Activated naive CD4-positive, alpha-beta T cell treated with anti-CD3 and anti-CD28 coated beads, Interleukin-2, amount 50 U/mL, for 72 hours (primary cell): ENCODE results near the gene ERVW-1. TPM values are rescaled to one million over a fixed set of nuclear protein-coding genes. Genes with fewer than 3 reads are reported as not detected.
A peak's percentile ranks its signal among the peaks of the same experiment; 100 is the strongest.
"Not testable (repeated sequence)": the region's sequence is repeated elsewhere in the genome, so short reads cannot be mapped to it uniquely, and the experiment has no call there.

Experiments used
- ATAC-seq, 2 donors: fragments of 150-1000 bp; cut with Tn5 transposase; 2 replicates each; pipeline ENCODE4 v1.10.0; 2021; ENCODE audit warnings: mild to moderate bottlenecking in 2 of 2, moderate library complexity in 2 of 2
- DNase-seq, 2 donors: peaks; one replicate each; pipeline ENCODE4 v3.0.0; 2021 to 2022; ENCODE audit warnings: low spot score in 2 of 2
- H3K27ac Mint-ChIP-seq, 2 donors: one replicate each; pipeline ENCODE4 v1.8.0; 2022; ENCODE audit warnings: mild to moderate bottlenecking in 2 of 2, mixed read lengths in 2 of 2
- H3K36me3 Mint-ChIP-seq, 2 donors: one replicate each; pipeline ENCODE4 v1.8.0; 2022; ENCODE audit warnings: mixed read lengths in 2 of 2
- H3K9me3 Mint-ChIP-seq, 2 donors: one replicate each; pipeline ENCODE4 v1.8.0; 2022; ENCODE audit warnings: mixed read lengths in 2 of 2
- total RNA-seq, 2 donors: library from RNA; stranded (reverse); gene quantifications; one replicate each; pipeline ENCODE4 v1.2.3, GENCODE V29; 2022

The ERVW-1 gene
- total RNA-seq, 2 donors from 2014 or later = 0.23 TPM; not detected in 1

DNA sequence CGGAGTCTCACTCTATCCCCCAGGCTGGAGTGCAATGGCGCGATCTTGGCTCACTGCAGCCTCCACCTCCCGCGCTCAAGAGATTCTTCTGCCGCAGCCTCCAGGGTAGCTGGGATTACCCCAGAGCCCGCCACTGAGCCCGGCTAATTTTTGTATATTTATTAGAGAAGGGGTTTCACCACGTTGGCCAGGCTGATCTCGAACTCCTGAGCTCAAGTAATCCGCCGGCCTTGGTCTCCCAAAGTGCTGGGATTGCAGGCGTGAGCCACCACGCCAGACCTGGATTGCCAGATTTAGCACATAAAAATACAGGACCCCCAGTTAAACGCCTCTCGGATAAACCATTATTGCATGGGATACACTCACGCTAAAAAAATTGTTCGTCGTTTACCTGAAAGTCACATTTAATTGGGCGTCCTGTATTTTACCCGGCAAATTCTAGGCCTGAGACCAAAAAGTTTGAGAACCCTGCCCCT, 30.8 kb downstream of the ERVW-1 start:
- Mint-ChIP-seq H3K36me3 (peaks cover 6 to 15% of the 10 kb centered on the region in 2 donors), H3K9me3 (no peaks in the 10 kb centered on the region), H3K27ac (peak overlapping the region; percentile 86 to 93)
- DNase-seq = no peak
- ATAC-seq = no peak

DNA sequence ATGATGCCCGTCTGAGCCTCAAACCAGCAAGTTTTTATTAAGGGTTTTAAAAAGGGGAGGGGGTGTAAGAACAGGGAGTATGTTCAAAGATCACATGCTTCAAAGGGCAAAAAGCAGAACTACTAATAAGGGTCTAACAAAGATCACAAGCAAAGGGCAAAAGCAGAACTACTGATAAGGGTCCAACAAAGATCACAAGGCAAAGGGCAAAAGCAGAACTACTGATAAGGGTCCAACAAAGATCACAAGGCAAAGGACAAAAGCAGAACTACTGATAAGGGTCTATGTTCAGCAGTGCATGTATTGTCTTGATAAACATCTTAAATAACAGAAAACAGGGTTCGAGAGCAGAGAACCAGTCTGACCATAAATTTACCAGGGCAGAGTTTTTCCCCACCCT, 35.0 kb downstream of the ERVW-1 start:
- not testable (repeated sequence) for ATAC-seq, H3K9me3 Mint-ChIP-seq, DNase-seq, H3K27ac Mint-ChIP-seq, H3K36me3 Mint-ChIP-seq

DNA sequence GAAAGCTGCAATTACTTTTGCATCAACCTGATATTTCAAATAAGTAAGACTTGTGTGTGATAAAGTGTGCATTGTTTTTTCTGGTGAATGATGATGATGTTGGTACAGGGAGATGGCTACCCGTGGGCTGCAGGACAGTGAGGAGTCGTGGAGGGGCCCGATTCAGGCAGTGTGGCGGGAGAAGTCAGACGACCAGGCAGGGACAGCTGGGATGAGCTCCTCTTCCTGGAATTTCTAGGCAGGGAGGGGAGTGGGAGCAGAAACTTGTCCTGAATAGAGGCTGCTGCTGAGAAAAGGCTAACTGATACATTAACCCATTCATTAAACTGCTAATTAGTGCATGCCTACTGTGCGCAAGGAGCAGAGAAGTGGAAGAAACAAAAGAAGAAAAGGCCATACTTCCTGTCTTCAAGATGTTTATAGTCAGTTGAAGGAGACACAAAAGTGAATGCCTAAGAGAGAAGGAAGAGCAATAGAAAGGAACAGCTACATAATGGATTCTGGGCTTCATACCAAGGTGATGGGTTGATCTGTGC, 39.7 kb downstream of the ERVW-1 start:
- Mint-ChIP-seq H3K9me3 (no peaks in the 10 kb centered on the region), H3K36me3 (no peaks in the 10 kb centered on the region), H3K27ac (no peak overlapping the region)
- no peak for DNase-seq
- ATAC-seq = no peak

DNA sequence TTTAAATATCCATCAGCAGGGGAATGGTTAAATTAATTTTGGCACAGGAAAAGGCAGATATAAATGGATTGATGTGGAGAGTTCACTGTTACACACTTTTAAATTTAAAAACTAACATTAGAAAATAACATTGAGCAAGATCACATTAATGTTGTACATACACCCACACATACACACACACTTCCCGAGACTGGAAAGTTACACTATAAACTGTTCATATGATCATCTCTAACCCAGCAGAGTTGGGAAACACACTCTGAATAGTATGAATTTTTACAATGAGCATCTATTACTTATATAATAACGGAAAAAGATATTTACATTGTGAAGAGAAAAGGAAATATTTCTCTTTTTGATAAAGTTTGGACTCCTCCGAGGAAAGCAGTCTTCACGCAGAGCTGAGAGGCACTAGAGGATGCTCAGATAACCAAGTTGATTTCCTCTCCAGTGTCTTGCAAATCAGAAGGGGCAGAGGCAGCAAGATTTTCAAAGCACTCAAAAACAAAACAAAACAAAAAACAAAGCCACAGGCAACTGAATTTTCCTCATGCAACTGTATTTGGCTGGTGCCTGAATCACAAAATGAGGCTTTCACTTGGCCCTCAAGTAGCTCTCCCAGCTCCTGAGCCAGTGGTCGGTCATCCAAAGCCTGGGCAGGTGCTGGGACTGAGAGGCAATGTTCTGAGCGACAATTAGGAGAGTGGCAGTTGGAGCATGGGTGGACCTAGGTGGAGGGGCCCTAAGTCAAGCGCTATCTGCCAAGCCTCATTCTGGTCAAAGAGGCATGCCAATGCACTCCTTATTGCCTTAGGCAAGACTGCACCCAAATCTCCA, 40.9 kb downstream of the ERVW-1 start:
- Mint-ChIP-seq H3K9me3 (no peaks in the 10 kb centered on the region), H3K27ac (no peak overlapping the region), H3K36me3 (no peaks in the 10 kb centered on the region)
- DNase-seq (no peak), ATAC-seq (no peak)

DNA sequence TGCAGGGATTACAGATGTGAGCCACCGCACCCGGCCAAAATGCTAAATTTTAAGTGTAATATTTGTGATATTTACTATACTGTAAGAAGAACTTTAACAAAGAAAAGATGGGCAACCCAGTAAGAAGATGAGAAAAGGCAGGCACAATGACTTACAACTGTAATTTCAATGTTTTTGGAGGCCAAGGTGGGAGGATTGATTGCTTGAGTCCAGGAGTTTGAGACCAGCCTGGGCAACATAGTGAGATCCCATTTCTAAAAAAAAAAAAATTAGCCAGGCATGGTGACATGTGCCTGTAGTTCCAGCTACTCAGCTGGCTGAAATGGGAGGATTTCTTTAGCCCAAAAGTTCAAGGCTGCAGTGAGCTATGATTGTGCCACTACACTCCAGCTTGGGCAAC, 42.2 kb downstream of the ERVW-1 start:
- Mint-ChIP-seq H3K27ac (no peak overlapping the region), H3K9me3 (no peaks in the 10 kb centered on the region), H3K36me3 (no peaks in the 10 kb centered on the region)
- DNase-seq (no peak), ATAC-seq (no peak)

DNA sequence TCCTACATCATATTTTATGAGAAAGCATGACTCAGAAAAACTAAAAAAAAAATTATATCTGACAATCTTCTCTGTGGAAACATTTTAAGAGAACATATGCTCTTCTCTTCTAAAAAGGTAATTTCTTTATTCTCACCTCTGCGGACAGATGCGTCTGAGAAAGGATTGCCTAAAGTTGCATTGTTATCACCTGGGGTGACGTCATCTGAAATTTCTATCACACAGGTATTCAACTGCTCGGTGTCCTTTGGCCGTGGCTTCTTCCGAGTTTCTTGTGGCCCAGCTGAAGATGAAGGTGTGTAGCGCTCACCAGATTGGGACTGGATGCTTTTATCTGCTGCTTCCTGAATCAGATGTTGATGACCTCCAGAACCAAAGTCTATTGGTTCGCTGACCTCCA, 44.7 kb downstream of the ERVW-1 start:
- H3K27ac Mint-ChIP-seq = no peak overlapping the region
- no peaks in the 10 kb centered on the region for H3K9me3 Mint-ChIP-seq
- no peaks in the 10 kb centered on the region for H3K36me3 Mint-ChIP-seq
- ATAC-seq = no peak
- DNase-seq = no peak

DNA sequence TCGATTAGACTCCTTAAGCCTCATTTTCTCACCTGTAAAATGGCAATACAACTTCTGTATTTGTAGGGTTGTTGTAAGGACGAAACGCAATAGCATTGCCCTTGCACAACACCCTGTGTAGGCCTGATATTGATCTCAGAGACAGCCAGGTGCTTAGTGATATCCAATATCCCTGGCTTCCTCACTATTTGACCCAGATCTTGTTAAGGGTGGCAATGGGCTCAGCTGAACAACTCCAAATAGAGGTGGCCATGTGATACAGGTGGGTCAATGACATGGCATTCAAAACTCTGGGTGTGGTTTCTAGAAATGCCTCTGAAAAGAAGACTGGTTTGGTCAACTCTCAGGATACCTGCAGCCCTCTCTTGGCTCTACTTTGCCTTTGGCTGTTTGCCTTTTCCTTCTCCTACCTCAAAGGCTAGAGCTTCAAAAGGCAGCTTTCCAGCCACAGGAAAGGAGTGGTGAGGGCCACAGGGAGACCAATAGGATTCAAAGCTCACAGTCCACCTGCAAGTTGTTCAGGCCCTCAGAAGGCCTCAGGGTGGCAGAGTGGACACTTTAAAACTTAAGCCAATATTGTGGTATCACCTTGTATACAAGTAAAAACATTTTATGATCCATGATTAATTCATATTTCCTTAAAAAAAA, 45.3 kb downstream of the ERVW-1 start:
- Mint-ChIP-seq H3K27ac (no peak overlapping the region), H3K9me3 (no peaks in the 10 kb centered on the region), H3K36me3 (no peaks in the 10 kb centered on the region)
- DNase-seq (no peak), ATAC-seq (no peak)

DNA sequence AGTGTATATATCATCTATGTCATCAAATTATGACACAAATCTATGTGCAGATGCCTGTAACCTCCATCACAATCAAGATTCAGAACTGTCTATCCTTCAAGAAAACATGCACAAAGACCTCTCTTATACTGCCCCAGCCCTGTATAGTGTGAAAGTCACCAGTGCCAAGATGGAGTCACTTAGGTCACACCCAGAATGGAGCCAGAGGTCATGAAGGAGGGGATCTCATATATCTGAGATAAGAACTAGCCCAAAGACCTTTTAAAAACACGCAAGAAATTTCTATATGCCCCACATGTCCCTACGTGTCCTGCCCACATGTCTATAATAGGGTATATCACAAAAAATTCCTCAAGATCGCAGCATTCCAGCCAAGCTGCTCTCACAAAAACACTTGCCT, 50.6 kb downstream of the ERVW-1 start:
- ATAC-seq = no peak

DNA sequence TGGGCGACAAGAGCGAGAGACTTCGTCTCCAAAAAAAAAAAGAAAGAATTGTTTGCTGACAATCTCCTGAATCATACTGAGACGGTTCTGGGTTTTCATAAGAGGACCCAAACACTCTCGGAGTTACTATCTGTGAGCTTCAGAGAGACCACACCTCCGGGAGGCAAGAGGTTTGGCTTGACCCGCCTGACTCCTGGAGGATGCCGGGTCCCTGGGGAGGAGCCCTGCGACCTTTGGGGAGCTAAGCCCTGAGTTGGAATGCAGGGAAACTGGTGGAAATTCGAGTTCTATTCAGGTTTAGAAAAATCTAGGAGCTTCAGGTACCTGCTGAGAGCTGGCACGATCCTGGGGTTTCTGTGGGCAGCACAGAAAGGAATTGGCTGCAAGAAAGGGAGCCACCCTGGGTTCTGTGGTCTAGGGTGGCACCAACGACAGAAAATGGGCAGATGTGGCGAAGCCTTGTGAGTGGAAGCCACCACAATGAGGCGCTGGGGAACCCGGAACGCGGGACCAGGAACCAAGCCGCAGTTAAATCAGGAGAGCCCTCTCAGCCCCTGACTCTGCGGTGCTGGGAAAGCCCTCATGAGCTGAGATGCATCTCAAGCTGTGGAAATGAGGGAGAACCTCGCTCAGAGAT, 52.3 kb downstream of the ERVW-1 start:
- H3K9me3 Mint-ChIP-seq = no peaks in the 10 kb centered on the region
- H3K27ac Mint-ChIP-seq = no peak overlapping the region
- peak in 1 of 2 donors; percentile 32 for ATAC-seq
- DNase-seq = no peak
- no peaks in the 10 kb centered on the region for H3K36me3 Mint-ChIP-seq

More for the DNA sequence above, 50.6 kb downstream of the ERVW-1 start:
- no peak for DNase-seq
- Mint-ChIP-seq H3K27ac (no peak overlapping the region), H3K36me3 (no peaks in the 10 kb centered on the region), H3K9me3 (no peaks in the 10 kb centered on the region)

DNA sequence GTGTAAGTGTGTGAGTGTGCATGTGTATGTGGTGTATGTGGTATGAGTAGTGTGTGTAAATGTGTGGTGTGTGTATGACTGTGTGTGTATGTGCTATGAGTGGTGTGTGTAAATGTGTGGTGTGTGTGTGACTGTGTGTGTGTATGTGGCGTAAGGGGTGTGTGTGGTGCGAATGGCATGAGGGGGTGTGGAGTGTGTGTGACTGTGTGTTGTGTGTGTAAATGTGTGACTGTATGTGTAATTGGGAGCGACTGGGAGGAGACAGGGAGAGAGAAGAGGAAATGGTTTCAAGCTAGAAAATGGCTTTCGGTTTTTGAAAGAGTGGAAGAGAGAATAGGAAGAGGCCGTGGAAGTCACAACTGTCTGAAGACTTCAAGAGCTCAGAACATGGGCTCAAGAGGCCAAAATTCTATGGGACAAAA, 54.0 kb downstream of the ERVW-1 start:
- ATAC-seq = peak in 1 of 2 donors; percentile 7
- DNase-seq = no peak
- Mint-ChIP-seq H3K27ac (peak overlapping the region in 1 of 2 donors; percentile 4), H3K9me3 (no peaks in the 10 kb centered on the region), H3K36me3 (no peaks in the 10 kb centered on the region)

DNA sequence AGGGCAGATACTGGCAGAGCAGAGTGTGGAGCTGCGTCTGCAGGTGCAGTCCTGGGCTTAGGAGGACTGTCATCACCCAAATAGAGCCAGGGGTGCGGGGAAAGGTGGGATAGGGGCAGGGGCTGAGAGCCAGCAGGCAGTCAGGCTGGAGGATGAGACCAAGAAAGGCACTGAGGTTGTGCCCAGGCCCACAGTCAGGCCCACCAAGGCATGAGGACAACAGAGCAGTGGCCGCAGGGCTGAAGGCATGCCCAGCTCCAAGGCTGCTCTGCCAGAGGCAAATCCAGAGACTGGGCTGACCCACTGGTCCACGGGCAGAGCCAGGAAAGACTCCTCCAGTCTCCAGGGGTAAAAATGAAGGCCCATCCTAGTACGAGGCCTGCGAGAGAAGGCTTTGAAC, 54.8 kb downstream of the ERVW-1 start:
- ATAC-seq (no peak), DNase-seq (no peak)
- no peaks in the 10 kb centered on the region for H3K9me3 Mint-ChIP-seq
- peak overlapping the region in 1 of 2 donors; percentile 45 for H3K27ac Mint-ChIP-seq
- no peaks in the 10 kb centered on the region for H3K36me3 Mint-ChIP-seq

DNA sequence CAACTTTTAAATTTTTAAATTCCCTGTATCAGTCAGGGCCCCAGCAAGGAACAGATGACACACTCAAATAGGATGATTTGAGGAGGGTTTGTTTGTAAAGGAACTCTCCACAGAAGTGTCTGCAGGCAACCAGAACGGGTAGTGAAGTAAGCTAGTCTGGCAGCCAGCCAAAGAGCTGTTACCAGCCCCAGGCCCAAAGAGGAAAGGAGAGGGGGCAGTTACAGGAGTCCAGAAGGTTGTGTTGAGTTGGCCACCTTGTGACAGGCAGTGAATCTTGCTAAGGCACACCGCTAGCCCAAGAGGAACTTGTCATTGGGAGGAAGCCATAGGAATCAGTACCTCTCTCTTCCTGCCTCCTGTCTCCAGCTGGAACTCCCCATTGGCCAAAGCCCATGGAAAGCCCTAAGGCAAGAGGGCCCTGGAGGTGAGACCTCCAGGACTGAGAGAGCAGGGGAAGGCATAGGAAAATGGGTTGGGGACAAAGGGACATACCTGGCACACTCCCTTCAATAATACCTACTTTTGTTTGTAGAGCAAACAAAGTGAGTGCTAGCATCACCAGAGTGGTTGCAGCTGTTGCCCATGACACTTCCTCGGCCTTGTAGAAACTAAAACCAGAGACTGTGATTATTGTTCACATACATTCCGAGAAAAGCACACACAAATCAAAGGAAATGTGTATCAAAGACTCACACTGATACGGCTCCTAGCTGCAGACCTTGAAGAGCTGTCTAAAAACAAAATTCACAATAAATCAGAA, 55.9 kb downstream of the ERVW-1 start:
- DNase-seq = no peak
- Mint-ChIP-seq H3K9me3 (no peaks in the 10 kb centered on the region), H3K27ac (no peak overlapping the region), H3K36me3 (no peaks in the 10 kb centered on the region)
- no peak for ATAC-seq

Other genes with a start within 250 kb of the ERVW-1 start
- 10 to 100 TPM; 25.9 to 39.7 TPM for gene KRIT1, start 232.0 kb downstream of the ERVW-1 start, total RNA-seq
- gene ANKIB1, start 232.0 kb downstream of the ERVW-1 start, total RNA-seq = 10 to 100 TPM; 34.4 to 50.7 TPM
- 10 to 100 TPM; 16.8 to 45.6 TPM for gene GATAD1, start 30.5 kb downstream of the ERVW-1 start, total RNA-seq
- gene PEX1, start 50.6 kb upstream of the ERVW-1 start, total RNA-seq = 10 to 100 TPM; 12.4 to 15.8 TPM
- 10 to 100 TPM; 13.2 to 22.3 TPM for gene RBM48, start 50.8 kb upstream of the ERVW-1 start, total RNA-seq
- 10 to 100 TPM; 28.4 to 34.9 TPM for gene FAM133B, start 112.4 kb upstream of the ERVW-1 start, total RNA-seq